HEK293T (cell line): ENCODE data around the gene NRXN2.

ENCODE experiments used
- BHLHE40 ChIP-seq: fragments of 450-650 bp; IDR thresholded peaks from 2 replicates; pipeline ENCODE4 v1.6.1; 2016; ENCODE audit warnings: mild to moderate bottlenecking, moderate library complexity, borderline replicate concordance
- FOXM1 ChIP-seq: fragments of 450-650 bp; IDR thresholded peaks from 2 replicates; pipeline ENCODE4 v1.6.1; 2017; ENCODE audit warnings: mild to moderate bottlenecking, borderline replicate concordance

GRCh38 chr11:64759131-64759721 is 36.2 kb upstream of the NRXN2 start:
- TF ChIP-seq FOXM1 (no peak), BHLHE40 (no peak)
